Right renal pelvis (tissue), 4 donors: ENCODE results near the gene UBE4B. TPM values are rescaled to one million over a fixed set of nuclear protein-coding genes. Genes with fewer than 3 reads are reported as not detected.

Source experiments
- DNase-seq, 4 donors: peaks; one replicate each; pipeline ENCODE4 v3.0.0-alpha.2; 2013; ENCODE audit warnings: low read depth in 4 of 4, low spot score in 3 of 4, missing footprints in 1 of 4
- polyA plus RNA-seq, 4 donors: library from polyadenylated mRNA; unstranded; fragments of 120-200 nt; gene quantifications; one replicate each; pipeline ENCODE4 v1.2.1, GENCODE V29; 2013; ENCODE audit not compliant: insufficient read length in 4 of 4

UBE4B gene
- polyA plus RNA-seq, 4 donors: 49.1 to 57.9 (median 50.8) TPM

GRCh38 chr1:10031461-10031860, 1.3 kb upstream of the UBE4B start:
- no peak for DNase-seq

GRCh38 chr1:10033359-10033845, 644 bp downstream of the UBE4B start:
- DNase-seq: no peak

- no peak for DNase-seq
Measured at GRCh38 chr1:10042746-10043145, 10.0 kb downstream of the UBE4B start.

- no peak for DNase-seq
Measured at GRCh38 chr1:10045480-10046355, 13.0 kb downstream of the UBE4B start.

- no peak for DNase-seq
Measured at GRCh38 chr1:10046356-10047085, 13.8 kb downstream of the UBE4B start.

- DNase-seq: no peak
Measured at GRCh38 chr1:10048601-10049000, 15.8 kb downstream of the UBE4B start.

GRCh38 chr1:10050611-10051010, 17.9 kb downstream of the UBE4B start:
- DNase-seq: no peak

GRCh38 chr1:10051656-10052055, 18.9 kb downstream of the UBE4B start:
- DNase-seq: no peak

GRCh38 chr1:10052347-10052746, 19.6 kb downstream of the UBE4B start:
- DNase-seq: no peak

- no peak for DNase-seq
Measured at GRCh38 chr1:10054465-10054864, 21.7 kb downstream of the UBE4B start.

GRCh38 chr1:10056599-10056987, 23.8 kb downstream of the UBE4B start:
- no peak for DNase-seq

- no peak for DNase-seq
Measured at GRCh38 chr1:10057343-10057742, 24.6 kb downstream of the UBE4B start.

- no peak for DNase-seq
Measured at GRCh38 chr1:10057796-10058195, 25.0 kb downstream of the UBE4B start.

GRCh38 chr1:10059342-10059718, 26.6 kb downstream of the UBE4B start:
- no peak for DNase-seq

- no peak for DNase-seq
Measured at GRCh38 chr1:10060311-10061100, 27.7 kb downstream of the UBE4B start.

GRCh38 chr1:10061276-10061675, 28.5 kb downstream of the UBE4B start:
- DNase-seq: no peak

GRCh38 chr1:10063878-10064277, 31.1 kb downstream of the UBE4B start:
- DNase-seq: no peak

- no peak for DNase-seq
Measured at GRCh38 chr1:10064416-10065343, 31.9 kb downstream of the UBE4B start.

- no peak for DNase-seq
Measured at GRCh38 chr1:10065344-10065685, 32.6 kb downstream of the UBE4B start.

GRCh38 chr1:10065760-10066159, 33.0 kb downstream of the UBE4B start:
- no peak for DNase-seq
